Activated CD4-positive, alpha-beta T cell treated with anti-CD3 and anti-CD28 coated beads, Interleukin-10, Interleukin-2, amounts not matched to agents 100 ng/mL and 50 ng/mL, durations not matched to agents 16 hours and 8 hours (primary cell): ENCODE results near the gene MAP4K5.
"Not testable (repeated sequence)": the region's sequence is repeated elsewhere in the genome, so short reads cannot be mapped to it uniquely, and the experiment has no call there.

ENCODE experiments used
- DNase-seq: peaks from one replicate; pipeline ENCODE4 v3.0.0-alpha.2; 2020

MAP4K5 gene

GRCh38 chr14:50532502-50533240, at the start of gene MAP4K5:
Gene MAP4K5 (minus strand): TSS chr14:50532569. CDS start chr14:50532049, 520 bp downstream.
- peak; percentile 94 for DNase-seq

DNA sequence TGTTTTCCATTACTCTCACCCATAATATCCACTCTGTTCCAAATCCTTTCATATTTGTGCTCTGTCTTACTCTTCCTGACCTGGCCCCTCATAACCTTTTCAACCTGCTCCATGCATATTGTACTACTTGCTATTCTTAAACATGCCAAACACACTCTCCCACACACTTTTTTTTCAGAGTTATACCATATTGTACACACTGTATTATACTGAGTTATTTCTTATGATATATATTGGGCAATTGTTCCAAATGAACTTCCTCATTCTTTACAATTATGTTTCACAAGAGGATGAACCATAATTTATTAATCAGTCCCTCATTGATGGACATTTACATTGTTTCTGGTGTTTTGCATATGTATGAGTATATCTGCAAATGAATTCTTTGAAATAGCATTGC, 46.1 kb upstream of the MAP4K5 start:
- no peak for DNase-seq

DNA sequence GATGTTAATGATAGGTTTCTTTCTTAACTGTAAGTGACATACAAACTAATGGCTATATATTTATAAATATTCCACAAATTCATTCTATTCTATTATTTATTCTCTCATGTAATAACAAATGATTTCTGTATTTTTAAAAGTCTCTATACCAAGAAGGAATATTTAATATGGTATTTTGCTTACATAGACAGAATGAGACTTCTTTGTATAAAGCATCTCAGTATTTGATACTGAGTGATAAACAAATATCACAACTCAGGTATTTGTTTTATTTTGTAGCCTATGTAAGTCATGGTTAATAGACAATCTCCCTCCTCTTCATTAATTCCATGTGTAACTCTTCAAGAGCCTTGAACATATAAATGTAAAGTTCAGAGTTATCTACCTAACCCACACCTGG, 45.6 kb upstream of the MAP4K5 start:
- DNase-seq, result no peak

DNA sequence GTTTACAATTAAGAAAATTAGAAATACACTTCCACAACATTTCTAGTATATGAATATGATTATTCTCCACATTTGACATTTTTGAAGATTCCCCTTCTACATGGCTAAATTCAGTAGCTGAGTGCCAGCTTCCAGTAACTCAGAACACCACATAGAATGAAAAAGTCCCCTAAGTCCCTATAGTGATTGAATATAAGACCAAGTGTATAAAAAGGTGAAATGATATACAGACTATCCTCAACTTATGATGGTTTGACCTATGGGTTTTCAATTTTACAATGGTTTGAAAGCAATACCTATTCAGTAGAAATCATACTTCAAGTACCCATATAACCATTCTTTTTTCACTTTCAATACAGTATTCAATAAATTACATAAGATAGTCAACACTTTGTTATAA, 43.4 kb upstream of the MAP4K5 start:
- no peak for DNase-seq

- DNase-seq, result no peak
Observed at GRCh38 chr14:50573862-50574261, 41.5 kb upstream of the MAP4K5 start.

DNA sequence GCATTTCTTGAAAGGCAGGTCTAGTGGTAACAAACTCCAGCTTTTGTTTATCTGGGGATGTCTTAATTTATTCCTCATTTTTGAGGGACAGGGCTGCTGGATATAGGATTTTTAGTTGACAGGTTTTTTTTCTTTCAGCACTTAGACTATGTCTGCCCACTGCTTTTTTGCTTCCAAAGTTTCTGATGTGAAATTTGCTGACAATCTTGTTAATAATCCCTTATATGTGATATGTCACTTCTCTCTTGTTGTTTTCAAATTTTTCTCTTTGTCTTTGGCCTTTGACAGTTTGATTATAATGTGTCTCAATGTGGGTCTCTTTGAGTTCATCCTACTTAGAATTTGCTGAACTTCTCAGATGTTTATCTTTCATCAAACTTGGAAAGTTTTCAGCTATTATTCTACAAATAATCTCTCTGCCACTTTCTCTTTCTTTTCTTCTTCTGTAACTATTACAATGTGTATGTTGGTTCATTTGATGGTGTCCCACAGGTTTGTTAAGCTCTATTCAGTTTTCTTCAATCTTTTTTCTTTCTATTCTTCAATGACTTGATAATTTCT, 37.4 kb upstream of the MAP4K5 start:
- no peak for DNase-seq

DNA sequence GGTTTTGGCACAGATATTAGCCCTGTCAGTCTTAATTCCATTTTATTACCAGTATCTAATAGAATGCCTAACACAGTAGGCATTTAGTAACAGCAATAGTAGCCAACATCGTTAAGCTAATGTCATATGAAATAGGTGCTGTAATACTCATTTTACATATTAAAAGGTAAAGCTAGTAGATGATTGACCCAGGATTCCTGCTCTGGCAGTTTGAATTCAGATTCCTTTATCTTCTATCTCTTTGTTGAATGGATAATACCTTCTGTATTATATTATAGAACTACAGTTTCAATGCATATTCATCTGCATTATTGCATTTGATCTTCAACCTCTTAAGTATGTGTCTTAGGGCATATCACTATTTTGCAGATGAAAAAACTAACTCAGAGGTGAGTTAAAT, 30.5 kb upstream of the MAP4K5 start:
- no peak for DNase-seq

DNA sequence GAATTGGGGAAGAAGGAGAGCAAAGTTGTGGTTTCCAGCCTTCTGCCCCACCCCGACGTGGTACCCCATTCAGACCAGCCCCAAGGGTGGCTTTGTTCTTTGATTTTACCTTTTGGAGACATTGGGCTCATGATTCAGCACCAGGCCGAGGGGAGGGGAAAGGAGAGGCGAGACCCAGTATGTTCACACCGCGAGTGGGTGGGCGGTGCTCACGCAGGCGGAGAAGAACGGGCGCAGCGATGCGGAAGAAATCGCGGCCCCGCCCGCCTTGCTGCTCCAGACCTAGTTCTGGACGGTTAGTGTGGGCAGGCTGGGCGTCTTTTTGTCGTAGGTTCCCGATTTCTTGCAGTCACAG, 28.5 kb upstream of the MAP4K5 start:
- peak; percentile 50 for DNase-seq

- DNase-seq, result peak; percentile 45
Observed at GRCh38 chr14:50559990-50560930, 27.9 kb upstream of the MAP4K5 start, which contains the start of gene ATL1. Gene ATL1 (plus strand): TSS chr14:50560145. CDS start chr14:50560266, 121 bp downstream.

DNA sequence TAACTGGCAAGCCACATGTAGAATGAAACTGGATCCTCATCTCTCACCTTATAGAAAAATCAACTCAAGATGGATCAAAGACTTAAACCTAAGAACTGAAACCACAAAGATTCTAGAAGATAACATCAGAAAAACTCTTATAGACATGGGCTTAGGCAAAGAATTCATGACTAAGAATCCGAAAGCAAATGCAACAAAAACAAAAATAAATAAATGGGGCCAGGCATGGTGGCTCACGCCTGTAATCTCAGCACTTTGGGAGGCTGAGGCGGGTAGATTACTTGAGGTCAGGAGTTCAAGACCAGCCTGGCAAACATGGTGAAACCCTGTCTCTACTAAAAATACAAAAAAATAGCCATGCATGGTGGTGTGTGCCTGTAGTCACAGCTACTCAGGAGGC, 20.4 kb upstream of the MAP4K5 start:
- peak; percentile 8 for DNase-seq

DNA sequence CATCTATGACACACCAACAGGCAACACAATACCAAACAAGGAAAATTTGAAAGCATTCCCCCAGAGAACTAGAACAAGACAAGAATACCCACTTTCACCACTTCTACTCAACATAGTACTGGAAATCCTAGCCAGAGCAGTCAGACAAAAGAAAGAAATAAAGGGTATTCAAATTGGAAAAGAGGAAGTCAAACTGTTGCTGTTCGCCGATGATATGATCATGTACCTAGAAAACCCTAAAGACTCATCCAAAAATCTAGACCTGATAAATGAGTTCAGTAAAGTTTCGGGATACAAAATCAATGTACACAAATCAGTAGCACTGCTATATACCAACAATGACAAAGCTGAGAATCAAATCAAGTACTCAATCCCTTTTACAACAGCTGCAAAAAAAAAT, 19.5 kb upstream of the MAP4K5 start:
- DNase-seq, result no peak

DNA sequence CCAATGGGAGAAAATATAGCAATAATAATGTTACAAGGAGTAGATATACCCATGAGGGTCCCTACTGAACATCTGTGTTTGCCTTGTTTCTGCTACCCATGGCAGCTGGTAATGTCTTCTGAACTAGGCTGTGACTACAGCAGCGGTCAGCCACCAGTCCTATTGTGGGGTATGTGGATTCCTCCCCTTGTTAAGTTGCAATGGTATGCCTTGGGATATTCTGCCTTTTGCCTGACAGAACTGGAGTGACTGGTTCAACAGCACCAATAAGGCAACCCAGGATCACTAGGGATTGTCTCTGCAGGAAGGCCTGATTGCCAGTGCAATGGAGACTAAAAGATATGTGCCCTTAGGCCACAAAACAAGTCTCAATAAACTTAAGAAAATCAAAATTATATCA, 17.9 kb upstream of the MAP4K5 start:
- DNase-seq, result no peak

DNA sequence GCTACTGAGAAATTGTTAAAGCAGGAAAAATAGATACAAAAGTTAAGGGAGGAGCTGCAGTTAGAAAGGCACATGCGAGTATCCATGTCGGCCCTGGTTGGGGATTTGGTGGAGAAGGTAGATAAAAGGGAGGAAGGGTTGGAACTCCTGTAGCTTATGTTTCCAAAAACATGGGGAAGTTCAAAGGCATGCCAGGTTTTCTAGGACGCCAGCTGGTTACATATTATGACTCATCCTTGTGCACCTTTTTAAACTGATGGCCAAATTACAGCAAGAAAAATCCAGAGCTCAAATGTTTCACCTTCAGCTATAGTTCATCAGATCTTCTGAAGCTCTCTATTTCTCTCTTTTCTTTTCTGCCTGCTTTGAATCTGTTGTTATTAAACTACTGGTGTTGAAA, 13.2 kb upstream of the MAP4K5 start:
- no peak for DNase-seq

DNA sequence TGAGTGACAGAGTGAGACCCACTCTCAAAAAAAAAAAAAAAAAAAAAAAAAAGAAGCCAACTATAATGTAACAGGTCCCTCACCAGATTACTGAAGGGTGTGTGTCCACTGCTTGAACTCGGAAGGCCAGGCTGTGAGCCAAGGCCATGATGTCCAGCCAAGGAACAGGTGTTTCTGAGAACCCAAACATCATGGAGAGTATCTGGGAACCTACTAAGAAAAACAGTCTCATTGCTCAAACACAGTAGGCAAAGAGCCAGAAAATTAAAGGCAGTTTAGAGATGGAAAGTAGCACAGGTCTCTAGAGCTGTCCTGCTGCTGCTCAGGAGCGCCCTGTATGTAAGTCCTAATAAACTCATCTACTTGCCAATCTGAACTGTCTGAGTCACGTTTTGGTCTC, 12.5 kb upstream of the MAP4K5 start:
- DNase-seq, result no peak

DNA sequence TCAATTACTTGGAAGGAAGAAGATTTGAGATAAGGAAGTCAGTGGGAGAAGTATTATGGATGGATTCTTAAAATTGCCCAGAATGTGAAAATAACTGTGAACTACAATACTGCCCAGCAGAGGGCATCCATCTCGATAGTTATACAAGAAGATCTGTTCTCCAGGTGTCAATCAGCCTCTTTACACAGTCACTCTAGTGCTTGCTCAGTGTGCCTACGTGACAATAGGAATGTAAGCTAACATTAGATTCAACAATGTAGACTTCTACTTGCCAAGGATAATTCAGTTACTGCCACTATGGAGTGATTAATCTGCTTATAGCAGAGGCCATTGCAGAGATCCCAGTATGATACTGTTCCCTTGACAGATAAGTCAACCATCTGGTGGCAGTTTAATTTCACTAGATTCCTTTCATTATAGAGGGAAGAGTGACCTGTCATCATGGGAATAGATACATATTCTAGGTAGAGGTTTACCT, 10.6 kb upstream of the MAP4K5 start:
- DNase-seq, result peak; percentile 62

DNA sequence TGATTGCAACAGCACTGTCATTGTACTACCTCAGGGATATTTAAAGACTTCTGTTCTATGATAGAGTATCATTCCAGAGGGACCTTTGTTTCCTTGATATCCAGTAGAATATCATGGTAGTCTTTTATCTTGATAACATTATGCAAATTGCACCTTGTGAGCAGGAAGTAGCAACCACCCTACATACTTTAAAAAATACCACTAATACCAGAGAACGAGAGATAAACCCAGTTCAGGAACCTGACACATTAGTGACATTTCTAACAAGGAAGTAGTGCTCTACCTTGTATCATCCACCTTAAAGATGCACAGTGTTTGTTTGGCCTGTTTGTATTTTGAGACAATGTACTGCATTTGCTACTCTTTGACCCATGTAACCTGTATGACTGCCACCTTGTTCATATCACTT, 8.8 kb upstream of the MAP4K5 start:
- no peak for DNase-seq

GRCh38 chr14:50539051-50539450, 6.7 kb upstream of the MAP4K5 start:
- no peak for DNase-seq

GRCh38 chr14:50538034-50538433, 5.7 kb upstream of the MAP4K5 start:
- not testable (repeated sequence) for DNase-seq

GRCh38 chr14:50534997-50535396, 2.6 kb upstream of the MAP4K5 start:
- DNase-seq, result no peak

GRCh38 chr14:50534416-50534815, 2.0 kb upstream of the MAP4K5 start:
- DNase-seq, result no peak

DNA sequence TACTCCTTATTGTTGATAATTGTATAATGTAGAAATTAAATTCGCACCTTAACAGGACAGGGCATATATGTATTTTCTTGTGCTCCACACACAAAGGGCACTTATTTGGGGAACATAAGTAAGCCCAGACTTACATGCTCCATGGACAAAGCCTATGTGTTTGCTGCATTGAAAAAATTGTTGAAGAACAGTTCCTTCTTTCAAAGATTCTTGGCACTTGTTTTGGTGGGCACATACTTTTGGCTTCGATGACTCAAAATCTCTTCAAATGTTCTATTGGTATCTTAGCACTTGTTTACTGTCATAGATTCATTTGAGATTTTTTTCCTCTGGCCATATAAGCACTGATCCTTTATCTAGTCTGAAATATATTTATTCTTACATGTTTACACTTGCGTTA, 1.4 kb upstream of the MAP4K5 start:
- DNase-seq, result no peak

DNA sequence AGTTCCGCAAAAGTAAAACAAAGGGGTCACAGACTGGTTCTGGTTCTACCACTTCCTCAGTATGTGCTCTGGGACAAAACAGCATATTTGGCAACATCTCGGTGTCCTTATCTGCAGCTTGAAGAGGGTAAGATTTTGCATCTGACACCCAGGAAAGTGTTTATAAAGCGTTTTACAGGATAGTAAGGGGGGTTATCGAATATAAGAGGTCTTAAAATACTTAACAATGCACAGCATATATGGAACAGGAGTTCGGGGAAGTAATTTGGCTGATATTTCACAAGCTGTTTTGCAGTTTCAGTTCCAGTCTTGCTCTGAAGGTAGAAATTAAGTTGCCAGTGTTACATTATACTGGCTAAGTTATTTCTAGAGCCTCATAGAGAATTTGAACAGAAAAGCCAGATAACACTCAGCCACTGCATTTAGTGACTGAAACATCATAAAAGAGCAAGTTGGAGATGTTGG, 904 bp upstream of the MAP4K5 start:
- no peak for DNase-seq
